ENCODE results near the gene DHRS12.
"Not testable (repeated sequence)": the region's sequence is repeated elsewhere in the genome, so short reads cannot be mapped to it uniquely, and the experiment has no call there.

DHRS12 gene

GRCh38 chr13:51827254-51827653 lies 23.3 kb upstream of the DHRS12 start:
- DNase-seq (ENCODE audit: low read depth) = no peak

GRCh38 chr13:51826606-51827005 lies 22.6 kb upstream of the DHRS12 start:
- DNase-seq (ENCODE audit: low read depth) = no peak

- no peak for DNase-seq (ENCODE audit: low read depth)
Observed at GRCh38 chr13:51825681-51826254, 21.8 kb upstream of the DHRS12 start.

DNA sequence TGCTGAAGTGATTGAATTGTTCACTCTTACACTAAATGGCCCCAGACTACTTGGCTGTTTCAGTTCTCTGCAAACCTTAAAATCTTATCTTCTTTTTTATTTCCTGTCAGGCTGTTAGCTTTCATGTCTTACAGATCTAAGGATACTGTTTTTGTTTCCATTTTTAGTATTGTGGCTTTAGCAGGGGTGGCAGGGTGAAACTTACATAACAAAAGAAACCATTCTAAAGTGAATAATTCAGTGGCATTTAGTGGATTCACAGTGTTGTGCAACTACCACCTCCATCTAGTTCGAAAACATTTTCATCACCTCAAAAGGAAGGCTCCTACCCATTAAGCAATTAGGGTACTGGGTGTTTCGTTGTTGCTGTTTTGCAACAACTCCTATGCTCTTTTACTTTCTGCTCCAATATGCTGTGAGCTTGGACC lies 21.2 kb upstream of the DHRS12 start:
- no peak for DNase-seq (ENCODE audit: low read depth)

DNA sequence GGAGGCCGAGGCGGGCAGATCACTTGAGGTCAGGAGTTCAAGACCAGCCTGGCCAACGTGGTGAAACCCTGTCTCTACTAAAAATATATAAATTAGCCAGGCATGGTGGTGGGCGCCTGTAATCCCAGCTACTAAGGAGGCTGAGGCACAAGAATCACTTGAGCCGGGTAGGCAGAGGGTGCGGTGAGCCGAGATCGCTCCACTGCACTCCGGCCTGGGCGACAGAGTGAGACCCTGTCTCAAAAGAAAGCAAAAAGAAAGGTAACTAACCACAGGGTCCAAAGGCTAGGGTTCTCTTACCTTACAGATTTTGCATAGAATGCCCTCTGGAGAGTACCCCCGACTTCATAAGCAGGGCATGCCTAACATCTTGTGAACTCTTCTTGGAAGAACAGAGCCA lies 20.7 kb upstream of the DHRS12 start:
- DNase-seq (ENCODE audit: low read depth) = not testable (repeated sequence)

DNA sequence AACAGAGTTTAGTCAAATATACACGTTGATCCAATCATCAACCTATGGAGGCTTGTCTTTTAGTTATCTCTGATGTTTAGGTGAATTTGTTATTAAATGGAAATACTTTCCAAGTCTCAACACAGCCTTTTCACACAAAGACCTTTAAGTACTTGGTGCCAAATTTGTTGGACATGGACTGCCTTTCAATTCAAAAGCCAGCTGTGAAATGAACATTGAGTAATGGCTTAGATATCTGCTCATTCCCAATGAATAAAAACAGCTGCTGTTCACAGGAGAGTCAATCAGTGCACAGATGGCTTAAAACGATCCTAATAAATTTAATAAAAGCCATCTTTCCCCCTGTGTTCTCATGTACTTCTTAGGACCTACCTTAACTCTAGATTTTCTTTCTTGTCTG lies 19.9 kb upstream of the DHRS12 start:
- no peak for DNase-seq (ENCODE audit: low read depth)

DNA sequence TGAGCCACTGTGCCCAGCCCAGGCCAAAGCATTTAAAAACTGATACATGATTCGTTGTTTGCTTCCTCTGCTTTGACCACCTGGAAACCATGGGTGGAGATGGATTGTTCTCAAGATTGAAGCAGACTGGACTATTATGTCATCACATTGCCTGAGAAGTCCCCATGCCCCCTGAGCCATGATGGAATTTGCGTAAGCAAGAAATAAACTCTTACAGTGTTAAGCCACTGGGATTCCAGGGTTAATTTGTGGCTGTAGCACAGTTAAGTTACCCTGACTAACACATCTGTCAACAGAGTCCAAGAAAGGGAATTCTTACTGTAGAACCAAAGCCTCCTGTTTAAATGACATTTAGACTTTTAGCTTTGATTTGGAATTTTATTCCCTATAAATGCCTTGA lies 19.4 kb upstream of the DHRS12 start:
- no peak for DNase-seq (ENCODE audit: low read depth)

GRCh38 chr13:51822106-51822815 lies 18.3 kb upstream of the DHRS12 start:
- no peak for DNase-seq (ENCODE audit: low read depth)

GRCh38 chr13:51821606-51822005 lies 17.6 kb upstream of the DHRS12 start:
- DNase-seq (ENCODE audit: low read depth) = no peak

DNA sequence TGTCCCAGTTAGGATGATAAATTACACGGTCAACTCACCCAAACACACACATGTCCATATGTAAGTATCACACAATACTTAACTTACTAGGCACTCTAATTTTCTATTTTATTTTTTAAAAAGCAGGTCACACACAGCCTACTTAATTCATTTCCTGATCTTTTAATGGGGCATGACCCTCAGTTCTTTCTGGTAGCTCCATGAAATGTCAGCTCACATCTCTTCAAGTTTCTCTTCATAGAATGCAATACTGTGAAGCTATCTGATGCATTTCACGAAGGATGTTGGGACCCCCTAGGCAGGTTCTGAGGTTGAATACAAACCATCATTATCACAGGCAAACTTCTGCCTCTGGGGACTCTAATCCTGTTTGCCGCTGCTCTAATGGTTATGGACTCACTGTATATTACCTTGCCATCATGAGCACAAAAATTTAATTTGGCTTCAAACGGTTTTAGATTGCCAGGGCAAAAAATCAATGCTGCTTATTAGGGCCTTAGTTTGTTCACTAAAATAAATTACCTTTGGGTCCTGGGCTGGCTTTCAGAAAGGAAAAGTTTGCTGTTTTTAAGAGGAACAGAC lies 16.1 kb upstream of the DHRS12 start:
- DNase-seq (ENCODE audit: low read depth) = no peak

DNA sequence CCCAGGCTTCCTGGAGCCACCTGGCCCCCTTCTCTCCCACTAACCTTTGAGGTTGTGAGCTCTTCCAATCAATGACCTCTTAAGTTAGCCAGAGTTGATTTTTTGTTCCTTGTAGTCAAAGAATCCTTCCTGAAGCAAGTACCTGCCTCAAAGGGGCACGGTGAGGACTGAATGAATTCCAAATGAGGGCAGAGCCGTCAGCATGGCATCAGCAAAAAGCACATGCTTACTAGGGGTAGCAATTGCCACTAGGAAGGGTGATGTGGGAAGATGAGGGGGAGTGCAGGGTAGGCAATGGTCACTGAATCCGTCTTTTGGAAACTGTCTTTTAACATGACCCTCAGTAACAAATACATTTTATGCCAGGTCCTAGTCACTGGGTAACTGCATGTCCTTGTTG lies 15.6 kb upstream of the DHRS12 start:
- DNase-seq (ENCODE audit: low read depth) = no peak

DNA sequence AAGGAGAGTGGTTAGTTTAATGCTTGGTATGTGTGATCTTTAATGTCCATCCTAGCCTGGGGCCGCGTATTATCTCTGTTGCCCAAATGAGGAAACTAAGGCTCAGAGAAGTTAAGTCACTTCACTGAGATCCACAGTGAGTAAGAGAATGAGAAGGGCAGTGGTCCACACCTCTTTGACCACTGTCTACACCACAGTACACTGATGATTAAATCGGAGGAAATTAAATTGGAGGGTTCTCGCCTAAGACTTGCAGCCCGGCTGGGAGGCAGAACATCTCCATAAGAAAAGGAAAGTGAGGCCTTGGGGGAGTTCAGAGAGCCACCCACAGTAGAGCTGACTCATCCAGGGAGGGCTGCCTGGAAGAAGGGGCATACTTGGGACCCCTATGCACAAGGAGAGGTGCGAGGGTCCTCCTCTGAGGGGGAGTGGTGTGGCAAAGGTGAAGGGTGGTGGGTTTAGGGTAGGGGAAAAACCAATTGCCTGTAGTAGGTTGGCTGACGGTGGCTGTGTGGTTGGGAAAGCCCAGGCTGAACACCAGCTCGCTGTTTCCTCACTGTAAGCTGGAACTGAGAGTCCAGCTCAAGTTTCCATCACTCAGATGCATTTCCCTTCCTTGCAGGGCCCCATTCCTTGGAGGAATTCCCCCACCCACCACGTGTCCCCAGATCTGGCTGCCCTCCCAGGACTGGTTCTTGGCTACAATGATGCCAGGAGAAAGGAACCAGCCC lies 15.0 kb upstream of the DHRS12 start:
- DNase-seq (ENCODE audit: low read depth) = peak; percentile 39

- DNase-seq (ENCODE audit: low read depth) = no peak
Observed at GRCh38 chr13:51818276-51818675, 14.3 kb upstream of the DHRS12 start.

DNA sequence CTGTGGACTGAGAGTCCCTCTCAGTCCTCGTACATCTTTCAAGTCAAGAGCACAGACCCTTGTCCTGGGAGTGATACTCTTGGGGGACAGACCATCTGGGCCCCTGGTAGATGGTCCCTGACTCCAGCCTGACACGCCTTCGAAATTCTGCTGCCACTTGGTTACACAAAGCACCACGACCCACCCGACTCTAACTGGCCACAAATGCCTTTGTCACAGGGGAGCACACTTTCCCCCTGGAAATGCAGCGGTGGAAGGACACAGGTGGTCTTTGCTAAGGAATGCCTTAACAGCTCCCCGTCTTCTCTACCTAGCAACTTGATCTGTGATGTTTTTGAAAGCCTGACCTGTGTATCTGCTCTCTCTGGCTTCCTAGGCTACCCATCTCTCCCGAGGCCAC lies 13.8 kb upstream of the DHRS12 start:
- no peak for DNase-seq (ENCODE audit: low read depth)

DNA sequence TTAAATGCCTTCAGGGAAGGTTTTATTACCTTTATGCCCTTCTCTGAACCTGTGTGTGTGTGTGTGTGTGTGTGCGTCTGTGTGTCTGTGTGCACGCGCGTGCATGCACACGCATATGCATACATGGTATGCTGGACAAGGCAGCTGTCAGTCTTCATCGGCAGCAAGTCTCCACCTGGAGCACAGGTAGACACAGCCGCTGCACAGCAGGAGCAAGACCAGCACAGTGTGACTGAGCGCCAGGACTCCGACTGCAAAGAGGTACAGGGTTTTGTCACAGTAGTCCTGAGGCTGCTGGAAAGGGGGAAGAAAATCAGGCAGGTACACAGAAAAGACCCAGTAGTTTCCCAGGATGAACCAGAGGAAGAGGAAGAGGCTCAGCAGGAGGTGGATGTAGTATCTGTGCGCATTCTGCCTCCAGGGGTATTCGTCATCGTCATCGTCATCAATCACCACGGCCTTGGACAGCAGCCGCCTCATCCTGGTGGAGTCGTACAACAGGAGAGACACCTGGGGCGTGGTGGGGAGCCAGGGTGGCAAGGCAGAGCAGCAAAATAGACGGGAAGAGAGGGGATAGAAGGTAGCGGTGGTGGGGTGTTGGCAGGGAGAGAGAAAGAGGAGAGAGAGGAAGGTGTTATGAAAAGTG lies 12.8 kb upstream of the DHRS12 start:
- DNase-seq (ENCODE audit: low read depth) = no peak

- no peak for DNase-seq (ENCODE audit: low read depth)
Observed at GRCh38 chr13:51815848-51816247, 11.9 kb upstream of the DHRS12 start.

DNA sequence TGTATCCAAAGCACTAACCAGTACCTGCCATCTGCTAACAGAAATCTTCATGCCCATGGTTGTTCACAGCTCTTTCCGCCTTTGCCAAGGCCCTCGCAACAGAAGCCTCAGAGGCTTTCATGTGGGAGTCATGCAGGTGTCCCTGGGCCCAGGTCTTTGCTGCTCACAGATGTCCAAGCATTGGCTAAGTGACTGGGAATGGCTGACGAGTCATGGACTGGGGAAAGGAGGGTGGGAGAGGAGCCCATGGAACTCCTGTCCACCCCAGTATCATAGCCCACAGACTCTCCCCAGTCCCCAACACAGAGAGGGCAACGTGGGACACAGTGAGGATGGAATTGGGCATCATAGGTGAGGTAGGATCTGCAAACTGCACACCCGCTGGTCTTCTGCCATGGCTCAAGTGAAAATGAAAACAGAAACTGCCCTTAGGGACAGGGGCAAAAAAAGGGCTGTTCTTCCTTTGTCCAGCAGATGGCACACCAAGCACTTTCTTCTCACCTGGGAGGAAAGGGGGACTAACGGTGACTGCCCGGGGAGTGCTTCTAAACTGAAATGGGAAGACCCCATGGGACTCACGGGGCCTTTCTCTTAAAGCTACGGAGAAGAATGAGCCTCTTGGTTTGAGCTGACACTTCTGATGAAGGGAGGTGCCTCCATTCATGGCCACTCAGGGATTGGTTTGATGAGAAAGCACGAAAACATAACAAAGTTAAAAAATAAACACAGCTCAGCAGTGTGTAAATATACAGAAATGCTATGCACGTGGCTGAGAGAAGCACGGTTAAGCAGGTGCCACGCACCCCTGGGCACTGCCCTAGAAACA lies 11.1 kb upstream of the DHRS12 start:
- peak; percentile 61 for DNase-seq (ENCODE audit: low read depth)

DNA sequence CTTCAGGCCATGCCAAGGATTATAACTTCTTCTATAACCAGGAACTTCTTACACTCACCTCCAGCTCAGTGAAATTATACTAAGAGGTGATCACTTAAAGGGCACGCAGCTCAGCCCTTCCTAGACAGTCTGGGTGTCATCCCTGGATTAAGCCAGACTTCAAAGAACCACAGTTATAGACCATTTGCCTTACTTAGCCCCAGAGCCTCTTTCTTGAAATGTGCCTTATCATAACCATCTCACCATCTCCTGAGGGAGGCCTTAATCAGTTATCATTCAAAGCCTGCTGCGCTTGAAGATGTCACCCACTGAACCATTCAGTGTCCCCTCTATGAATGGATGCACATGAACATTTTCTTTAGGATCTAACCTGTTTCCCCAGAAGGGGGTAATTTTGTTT lies 10.1 kb upstream of the DHRS12 start:
- DNase-seq (ENCODE audit: low read depth) = no peak

GRCh38 chr13:51811920-51812451 lies 8.0 kb upstream of the DHRS12 start:
- no peak for DNase-seq (ENCODE audit: low read depth)

DNA sequence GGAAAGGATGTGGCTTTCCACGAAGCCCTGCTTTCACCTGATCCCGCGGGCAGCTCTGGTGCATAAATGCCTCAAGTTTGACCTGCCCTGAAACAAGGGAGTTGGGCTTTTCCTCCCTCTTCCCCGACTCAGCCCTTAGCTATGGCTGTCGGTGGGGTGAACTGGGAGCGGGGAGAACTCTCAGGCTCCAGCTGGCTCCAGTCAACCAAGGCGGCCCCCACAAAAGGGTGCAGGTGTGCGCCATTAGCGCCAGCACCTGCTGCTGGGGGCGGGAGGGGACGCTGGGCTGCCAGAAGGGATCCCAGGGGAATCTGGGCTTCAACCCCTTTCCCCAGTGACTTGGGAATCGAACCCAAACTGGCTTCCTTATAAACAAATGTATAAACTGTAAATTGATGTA lies 7.1 kb upstream of the DHRS12 start:
- no peak for DNase-seq (ENCODE audit: low read depth)

DNA sequence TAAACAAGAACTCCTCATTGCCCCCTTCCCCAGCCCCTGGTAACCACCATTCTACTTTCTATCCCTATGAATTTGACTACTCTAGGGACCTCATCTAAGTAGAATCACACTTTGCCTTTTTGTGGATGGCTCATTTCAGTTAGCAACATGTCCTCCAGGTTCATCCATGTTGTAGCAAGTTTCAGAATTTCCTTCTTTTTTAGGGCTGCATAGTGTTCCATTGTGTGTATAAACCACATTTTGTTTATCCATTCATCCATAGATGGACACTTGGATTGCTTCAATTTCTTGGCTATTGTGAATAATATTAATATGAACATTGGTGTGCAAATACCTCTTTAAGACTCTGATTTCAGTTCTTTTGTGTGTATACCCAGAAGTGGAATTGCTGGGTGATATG lies 4.8 kb upstream of the DHRS12 start:
- DNase-seq (ENCODE audit: low read depth) = no peak

All from stimulated activated CD8-positive, alpha-beta memory T cell treated with anti-CD3 and anti-CD28 coated beads, Interleukin-4, amount 100 ng/mL, for 24 hours (primary cell).